Activated CD8-positive, alpha-beta memory T cell treated with anti-CD3 and anti-CD28 coated beads for 24 hours (primary cell): ENCODE measurements around the gene GRK5.
"Not testable (repeated sequence)": the region's sequence is repeated elsewhere in the genome, so short reads cannot be mapped to it uniquely, and the experiment has no call there.

ENCODE experiments used
- DNase-seq: peaks from one replicate; pipeline ENCODE4 v3.0.0-alpha.2; 2020

GRK5 gene

GRCh38 chr10:119207366-119207666 is at the start of gene GRK5:
Gene GRK5, plus strand, starts transcription at chr10:119207571. Its CDS starts 347 bp downstream, at chr10:119207918.
- DNase-seq, result peak; percentile 94

- no peak for DNase-seq
Measured at GRCh38 chr10:119159332-119159731, 48.0 kb upstream of the GRK5 start.

GRCh38 chr10:119161680-119162451 is 45.5 kb upstream of the GRK5 start:
- no peak for DNase-seq

- no peak for DNase-seq
Measured at GRCh38 chr10:119162452-119163092, 44.8 kb upstream of the GRK5 start.

- DNase-seq, result peak; percentile 93
Measured at GRCh38 chr10:119165171-119166117, 41.9 kb upstream of the GRK5 start, which contains the start of gene SFXN4. Gene SFXN4, minus strand, starts transcription at chr10:119165714. Its CDS starts 67 bp downstream, at chr10:119165647.

- no peak for DNase-seq
Measured at GRCh38 chr10:119166118-119166500, 41.3 kb upstream of the GRK5 start.

GRCh38 chr10:119166564-119166963 is 40.8 kb upstream of the GRK5 start:
- no peak for DNase-seq

- no peak for DNase-seq
Measured at GRCh38 chr10:119167041-119167440, 40.3 kb upstream of the GRK5 start.

- no peak for DNase-seq
Measured at GRCh38 chr10:119174109-119174508, 33.3 kb upstream of the GRK5 start.

- no peak for DNase-seq
Measured at GRCh38 chr10:119176166-119176565, 31.2 kb upstream of the GRK5 start.

GRCh38 chr10:119177708-119178371 is 29.5 kb upstream of the GRK5 start:
- DNase-seq, result no peak

GRCh38 chr10:119178372-119179119 is 28.8 kb upstream of the GRK5 start, which contains the start of gene PRDX3:
Gene PRDX3, minus strand, starts transcription at chr10:119178812. Its CDS starts 22 bp downstream, at chr10:119178790.
- peak; percentile 97 for DNase-seq

GRCh38 chr10:119180850-119181400 is 26.4 kb upstream of the GRK5 start:
- not testable (repeated sequence) for DNase-seq

GRCh38 chr10:119183664-119184412 is 23.5 kb upstream of the GRK5 start:
- DNase-seq, result no peak

GRCh38 chr10:119189811-119190282 is 17.5 kb upstream of the GRK5 start:
- DNase-seq, result no peak

GRCh38 chr10:119190353-119190752 is 17.0 kb upstream of the GRK5 start:
- DNase-seq, result no peak

GRCh38 chr10:119190954-119191785 is 16.2 kb upstream of the GRK5 start:
- DNase-seq, result no peak

GRCh38 chr10:119191881-119192280 is 15.5 kb upstream of the GRK5 start:
- no peak for DNase-seq

GRCh38 chr10:119197921-119198320 is 9.4 kb upstream of the GRK5 start:
- no peak for DNase-seq

GRCh38 chr10:119198438-119198837 is 8.9 kb upstream of the GRK5 start:
- no peak for DNase-seq
